GM19043 (cell line): Measurements from ENCODE around the gene COL6A1.
"Not testable (repeated sequence)": the region's sequence is repeated elsewhere in the genome, so short reads cannot be mapped to it uniquely, and the experiment has no call there.

Experiments used
- ATAC-seq: cut with Tn5 transposase; IDR thresholded peaks from one replicate; pipeline ENCODE4 v1.9.1; 2021; ENCODE audit warnings: low read depth; ENCODE audit not compliant: unreplicated experiment

COL6A1 gene

GRCh38 chr21:46002841-46003574, 21.4 kb downstream of the COL6A1 start:
- ATAC-seq = no peak

- no peak for ATAC-seq
These were observed 22.0 kb downstream of the COL6A1 start for GRCh38 chr21:46003575-46004007.

- ATAC-seq = no peak
These were observed 22.7 kb downstream of the COL6A1 start for GRCh38 chr21:46004168-46004861.

DNA sequence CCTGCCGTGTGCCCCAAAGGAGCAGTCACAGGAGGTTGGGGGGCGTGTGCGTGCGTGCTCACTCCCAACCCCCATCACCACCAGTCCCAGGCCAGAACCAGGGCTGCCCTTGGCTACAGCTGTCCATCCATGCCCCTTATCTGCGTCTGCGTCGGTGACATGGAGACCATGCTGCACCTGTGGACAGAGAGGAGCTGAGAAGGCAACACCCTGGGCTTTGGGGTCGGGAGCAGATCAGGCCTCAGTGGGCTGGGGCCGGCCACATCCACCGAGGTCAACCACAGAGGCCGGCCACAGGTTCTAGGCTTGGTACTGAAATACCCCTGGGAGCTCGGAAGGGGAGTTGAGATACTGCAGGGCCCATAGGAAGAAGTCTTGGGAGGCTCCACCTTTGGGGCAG, 23.5 kb downstream of the COL6A1 start:
- no peak for ATAC-seq

GRCh38 chr21:46005481-46005881, 23.9 kb downstream of the COL6A1 start:
- no peak for ATAC-seq

- not testable (repeated sequence) for ATAC-seq
These were observed 24.4 kb downstream of the COL6A1 start for GRCh38 chr21:46005894-46006546.

- ATAC-seq = no peak
These were observed 25.2 kb downstream of the COL6A1 start for GRCh38 chr21:46006547-46007491.

DNA sequence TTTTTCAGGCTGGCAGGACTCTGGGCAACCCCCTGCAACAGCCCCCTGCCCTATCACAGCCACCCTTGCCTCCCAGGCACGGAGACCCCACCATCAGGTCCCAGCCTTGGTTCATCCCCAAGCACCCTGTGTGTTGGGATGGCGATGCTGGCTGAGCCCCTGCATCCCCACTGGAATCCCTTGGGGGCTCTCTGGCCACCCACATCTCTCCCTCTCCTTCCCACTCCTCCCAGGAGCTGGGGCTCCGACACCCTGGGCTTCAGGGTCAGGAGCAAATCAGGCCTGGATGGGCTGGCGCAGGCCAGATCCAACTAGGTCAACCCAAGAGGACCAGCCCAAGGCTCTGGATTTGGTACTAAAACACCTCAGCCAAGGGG, 25.9 kb downstream of the COL6A1 start:
- no peak for ATAC-seq

DNA sequence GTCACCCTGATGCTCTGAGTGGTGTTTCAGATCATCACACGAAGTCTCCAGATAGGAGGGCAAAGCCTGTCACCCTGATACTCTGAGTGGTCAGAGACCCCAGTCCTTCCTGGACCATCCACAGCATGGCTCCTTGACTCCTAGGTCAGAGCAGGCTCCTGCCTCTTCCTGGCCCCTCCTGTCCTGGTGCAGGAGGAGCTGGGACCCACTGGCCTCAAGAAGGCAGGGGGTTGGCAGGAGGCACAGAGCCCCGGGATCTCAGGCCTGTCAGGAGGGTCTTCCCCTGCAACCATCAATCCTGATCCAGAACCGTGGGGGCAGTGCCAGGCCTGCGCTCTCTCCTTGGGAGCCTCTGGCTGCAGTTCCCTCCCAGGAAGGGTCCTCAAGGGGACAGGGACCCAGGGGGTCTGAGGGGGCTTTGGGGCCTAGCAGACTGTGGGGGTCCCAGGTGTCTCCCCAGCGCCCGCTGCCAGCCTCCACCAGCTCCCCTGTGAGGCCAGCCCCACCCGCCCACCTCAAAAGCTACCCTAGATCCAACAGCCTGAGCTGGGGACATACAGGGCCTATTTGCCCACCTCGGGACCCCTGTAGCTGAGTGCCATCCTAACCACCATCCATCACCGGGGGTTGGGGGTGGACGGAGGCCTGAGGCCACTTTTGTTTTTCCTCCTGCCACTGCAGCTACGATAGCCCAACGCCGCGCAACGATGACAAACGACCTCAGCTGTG, 27.5 kb downstream of the COL6A1 start:
- ATAC-seq = no peak

DNA sequence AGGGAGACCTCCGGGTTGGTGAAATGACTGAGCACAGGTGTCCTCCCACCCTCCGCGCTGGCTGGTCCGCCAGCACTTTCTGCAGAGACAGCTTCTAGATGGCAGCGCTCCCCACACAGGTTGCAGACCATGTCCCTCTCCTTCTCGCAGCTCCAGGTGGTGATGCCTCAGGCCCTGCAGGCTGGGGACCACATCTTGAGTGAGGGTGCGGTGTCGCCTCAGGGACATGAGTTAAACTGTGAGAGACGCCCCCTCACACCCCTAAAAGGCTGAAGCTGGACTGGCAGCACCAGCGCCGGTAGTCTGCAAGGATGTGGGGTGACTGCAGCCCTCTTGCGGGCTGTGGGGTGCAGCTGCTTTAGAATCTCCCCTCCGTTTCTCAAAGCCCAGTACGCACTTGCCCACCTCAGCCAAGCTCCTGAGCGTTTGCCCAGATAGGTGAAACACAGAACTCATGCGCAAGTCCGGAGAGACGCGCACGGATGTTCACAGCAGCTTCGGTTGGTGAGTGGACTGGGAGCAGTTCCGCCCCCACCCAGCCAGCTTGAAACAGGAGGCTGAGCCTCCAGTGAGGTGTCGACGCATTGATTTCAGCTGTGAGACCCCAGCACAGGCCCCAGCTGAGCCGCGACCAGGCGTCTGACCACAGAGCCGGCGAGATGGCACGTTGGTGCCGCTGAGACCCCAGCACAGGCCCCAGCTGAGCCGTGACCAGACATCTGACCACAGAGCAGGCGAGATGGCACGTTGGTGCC, 28.6 kb downstream of the COL6A1 start:
- ATAC-seq = no peak

GRCh38 chr21:46011267-46011967, 29.8 kb downstream of the COL6A1 start:
- no peak for ATAC-seq

- ATAC-seq = no peak
These were observed 30.6 kb downstream of the COL6A1 start for GRCh38 chr21:46012154-46012553.

DNA sequence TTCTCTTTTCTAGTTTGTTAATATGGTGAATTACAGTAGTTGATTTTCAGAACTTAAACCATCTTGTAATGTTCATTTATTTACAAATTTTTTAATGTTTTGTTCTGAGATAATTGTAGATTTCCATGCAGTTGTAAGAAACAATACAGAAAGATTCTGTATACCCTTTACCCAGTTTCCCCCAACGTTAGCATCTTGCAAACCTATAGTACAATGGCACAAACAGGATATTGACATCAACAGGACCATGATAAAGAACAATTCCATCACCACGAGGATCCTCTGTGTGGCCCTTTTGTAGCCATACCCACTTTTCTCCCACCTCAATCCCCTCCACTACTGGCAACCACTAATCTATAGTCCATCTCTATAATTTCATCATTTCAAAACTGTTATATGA, 33.3 kb downstream of the COL6A1 start:
- no peak for ATAC-seq

- no peak for ATAC-seq
These were observed 35.6 kb downstream of the COL6A1 start for GRCh38 chr21:46017148-46017547.

DNA sequence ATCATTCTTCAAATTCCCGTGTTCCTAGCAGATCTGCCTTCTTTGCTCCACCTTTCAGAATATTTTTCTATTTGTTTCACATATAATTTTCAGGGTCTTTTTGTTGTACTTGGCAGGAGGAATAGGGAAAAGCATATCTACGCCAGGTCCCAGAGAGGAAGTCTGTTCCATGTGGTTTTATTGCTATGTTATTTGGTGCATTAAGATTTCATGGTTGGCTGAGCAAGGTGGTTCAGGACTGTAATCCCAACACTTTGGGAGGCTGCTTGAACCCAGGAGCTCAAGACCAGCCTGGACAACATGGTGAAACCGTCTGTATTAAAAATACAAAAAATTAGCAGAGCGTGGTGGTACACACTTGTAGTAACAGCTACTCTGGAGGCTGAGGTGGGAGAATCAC, 36.1 kb downstream of the COL6A1 start:
- no peak for ATAC-seq

GRCh38 chr21:46018615-46019014, 37.0 kb downstream of the COL6A1 start:
- no peak for ATAC-seq

DNA sequence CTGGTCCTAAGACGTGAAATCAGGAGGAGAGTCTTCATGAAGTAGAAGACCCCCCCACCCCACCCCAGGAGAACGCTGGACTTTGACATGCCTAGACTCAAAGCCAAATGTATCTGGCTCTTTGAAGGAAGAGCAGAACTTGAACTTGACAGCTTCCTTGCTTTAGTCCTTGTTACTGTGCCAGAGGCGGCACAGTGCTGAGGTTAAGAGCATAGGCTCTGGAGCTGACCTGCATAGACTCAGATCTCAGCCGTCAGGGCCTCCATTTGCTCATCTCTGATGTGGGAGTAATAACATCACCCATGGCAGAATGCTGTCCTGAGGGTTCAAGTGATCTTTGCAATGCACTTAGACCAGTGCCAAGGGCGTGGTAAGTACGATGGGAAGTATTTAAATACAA, 39.0 kb downstream of the COL6A1 start:
- no peak for ATAC-seq

DNA sequence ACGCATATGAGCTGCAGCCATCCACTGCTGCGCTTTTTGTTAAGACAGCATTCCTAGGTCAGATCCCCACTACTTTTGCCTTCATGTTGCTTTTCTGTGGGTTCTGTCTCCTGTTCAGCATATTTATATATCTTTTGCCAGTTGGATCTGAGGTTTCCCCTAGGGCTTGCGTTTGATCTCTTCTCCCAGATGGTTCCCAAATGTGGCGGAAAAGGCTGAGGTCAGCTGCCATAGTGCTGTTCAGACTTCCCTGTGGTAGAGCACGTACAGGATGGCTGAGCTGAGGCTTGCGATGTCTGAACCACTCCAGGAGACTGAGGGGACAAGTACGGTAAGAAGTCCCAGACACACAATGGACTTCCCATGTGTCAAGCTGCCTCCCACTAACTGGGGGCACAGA, 39.8 kb downstream of the COL6A1 start:
- no peak for ATAC-seq
